H1 (cell line): ENCODE data around the gene TAC1. TPM values are rescaled to one million over a fixed set of nuclear protein-coding genes. Genes with fewer than 3 reads are reported as not detected.

Source experiments
- CTCF ChIA-PET: fragments of 300-600 bp; sonication (Branson Sonifier 250); formaldehyde crosslinking; loops from one replicate; lab custom pipeline; 2021; ENCODE audit not compliant: partially characterized antibody; lab: Charles Lee
- POLR2A ChIA-PET: fragments of 300-600 bp; sonication (Branson Sonifier 250); formaldehyde crosslinking; loops from one replicate; lab custom pipeline; 2021; ENCODE audit warnings: inconsistent platforms; ENCODE audit not compliant: partially characterized antibody; lab: Charles Lee
- DNase-seq, 2 experiments: peaks; one replicate each; pipeline versions ENCODE4 v3.0.0 to v3.0.0-alpha.2; 2010 to 2022; ENCODE audit warnings: low spot score in 2 of 2, low read depth in 1 of 2, mixed read lengths in 1 of 2
- FAIRE-seq: peaks from 2 replicates; lab custom pipeline; 2011; peaks lifted over from hg19 to GRCh38; lab: Jason Lieb, UNC
- H2AFZ ChIP-seq: 2 replicates; pipeline ENCODE4 v1.8.1; 2012; ENCODE audit warnings: low read length, inconsistent platforms
- H2AK5ac ChIP-seq: 2 replicates; pipeline ENCODE4 v1.6.1; 2013; ENCODE audit warnings: low read depth, low read length
- H2BK120ac ChIP-seq: replicated peaks from 2 replicates; pipeline ENCODE3; 2013; ENCODE audit warnings: low read depth, low read length, inconsistent platforms
- H2BK12ac ChIP-seq: 2 replicates; pipeline ENCODE4 v1.6.1; 2013; ENCODE audit warnings: low read depth, low read length
- H2BK15ac ChIP-seq: 2 replicates; pipeline ENCODE4 v1.6.1; 2013; ENCODE audit warnings: low read length
- H2BK20ac ChIP-seq: 2 replicates; pipeline ENCODE4 v1.6.1; 2013; ENCODE audit warnings: low read length
- H2BK5ac ChIP-seq: 2 replicates; pipeline ENCODE4 v1.6.1; 2013; ENCODE audit warnings: low read depth, low read length
- H3K14ac ChIP-seq: 2 replicates; pipeline ENCODE4 v1.6.1; 2013; ENCODE audit warnings: inconsistent platforms; ENCODE audit not compliant: insufficient read length
- H3K18ac ChIP-seq: 2 replicates; pipeline ENCODE4 v1.6.1; 2013; ENCODE audit warnings: low read length; ENCODE audit errors: extremely low read depth
- H3K23ac ChIP-seq: 2 replicates; pipeline ENCODE4 v1.6.1; 2013; ENCODE audit warnings: inconsistent platforms; ENCODE audit not compliant: insufficient read length
- H3K23me2 ChIP-seq: 2 replicates; pipeline ENCODE4 v1.6.1; 2013; ENCODE audit warnings: low read depth, low read length
- H3K27ac ChIP-seq: 2 replicates; pipeline ENCODE4 v1.6.1; 2011; ENCODE audit warnings: low read depth, low read length, inconsistent platforms
- H3K27me3 ChIP-seq, 4 experiments: replicated peaks in 1 of 4; 1 replicate in 1 of 4; 2 replicates in 3 of 4; pipeline versions ENCODE4 v1.6.1 to v1.8.1; 2011 to 2013; ENCODE audit warnings: low read length in 3 of 4, mild to moderate bottlenecking in 3 of 4, inconsistent platforms in 2 of 4, mixed read lengths in 2 of 4, moderate library complexity in 1 of 4; ENCODE audit not compliant: control insufficient read depth in 3 of 4, insufficient read depth in 3 of 4; ENCODE audit errors: extremely low read depth in 1 of 4
- H3K36me3 ChIP-seq, 4 experiments: 2 replicates each; pipeline versions ENCODE4 v1.6.1 to v1.8.1; 2011 to 2013; ENCODE audit warnings: mild to moderate bottlenecking in 4 of 4, low read length in 3 of 4, moderate library complexity in 2 of 4, control low read depth in 1 of 4, inconsistent platforms in 1 of 4; ENCODE audit not compliant: insufficient read depth in 4 of 4, control insufficient read depth in 2 of 4
- H3K4ac ChIP-seq: replicated peaks from 2 replicates; pipeline ENCODE3; 2013; ENCODE audit warnings: low read length, low read depth, mixed read lengths, inconsistent platforms; ENCODE audit not compliant: insufficient read length
- H3K4me1 ChIP-seq, 4 experiments: replicated peaks in 1 of 4; 1 replicate in 1 of 4; 2 replicates in 3 of 4; pipeline versions ENCODE4 v1.6.1 to v1.8.1; 2011 to 2013; ENCODE audit warnings: low read length in 3 of 4, inconsistent platforms in 2 of 4, mixed read lengths in 1 of 4; ENCODE audit not compliant: insufficient read depth in 4 of 4, control insufficient read depth in 3 of 4
- H3K4me2 ChIP-seq, 2 experiments: 2 replicates each; pipeline versions ENCODE4 v1.6.1 to v1.8.1; 2011 to 2013; ENCODE audit warnings: low read depth in 2 of 2, low read length in 2 of 2, control low read depth in 1 of 2, inconsistent platforms in 1 of 2, mild to moderate bottlenecking in 1 of 2; ENCODE audit not compliant: insufficient read depth in 1 of 2
- H3K4me3 ChIP-seq, 4 experiments: fragments of 200-600, 300-600 bp in 1 of 4; sonication (generic), shearing (Covaris generic), sonication (Bioruptor Twin) in 1 of 4; 2 replicates each; pipeline versions ENCODE4 v1.5.1 to v1.8.1; 2011 to 2016; ENCODE audit warnings: low read length in 4 of 4, low read depth in 3 of 4, control low read depth in 2 of 4, inconsistent platforms in 2 of 4, mild to moderate bottlenecking in 2 of 4, mixed read lengths in 1 of 4, moderate library complexity in 1 of 4; ENCODE audit not compliant: insufficient read depth in 2 of 4; ENCODE audit errors: extremely low read depth in 1 of 4
- H3K56ac ChIP-seq: replicated peaks from 2 replicates; pipeline ENCODE3; 2013; ENCODE audit warnings: low read depth, mild to moderate bottlenecking, mixed read lengths, low read length, inconsistent platforms; ENCODE audit not compliant: insufficient read length
- H3K79me1 ChIP-seq: 2 replicates; pipeline ENCODE4 v1.6.1; 2013; ENCODE audit warnings: low read depth, low read length, control low read depth
- H3K79me2 ChIP-seq, 2 experiments: 2 replicates each; pipeline versions ENCODE4 v1.6.1 to v1.8.1; 2012 to 2013; ENCODE audit warnings: low read length in 2 of 2, mild to moderate bottlenecking in 2 of 2, inconsistent platforms in 1 of 2; ENCODE audit not compliant: insufficient read depth in 2 of 2, control insufficient read depth in 1 of 2
- H3K9ac ChIP-seq, 4 experiments: replicated peaks in 1 of 4; 1 replicate in 1 of 4; 2 replicates in 3 of 4; pipeline versions ENCODE4 v1.6.1 to v1.8.1; 2011 to 2013; ENCODE audit warnings: low read depth in 3 of 4, low read length in 3 of 4, control low read depth in 2 of 4, mild to moderate bottlenecking in 2 of 4, moderate library complexity in 2 of 4, inconsistent platforms in 1 of 4; ENCODE audit errors: extremely low read depth in 1 of 4
- H3K9me3 ChIP-seq, 2 experiments: 2 replicates each; pipeline versions ENCODE4 v1.6.1 to v1.8.1; 2012 to 2013; ENCODE audit warnings: mild to moderate bottlenecking in 2 of 2, moderate library complexity in 2 of 2, control low read depth in 1 of 2, inconsistent platforms in 1 of 2, low read depth in 1 of 2, low read length in 1 of 2, mixed read lengths in 1 of 2; ENCODE audit not compliant: insufficient read depth in 2 of 2
- H4K20me1 ChIP-seq, 2 experiments: replicated peaks in 1 of 2; 2 replicates each; pipeline versions ENCODE3 to v1.8.1; 2011 to 2013; ENCODE audit warnings: inconsistent platforms in 2 of 2, low read length in 2 of 2, mild to moderate bottlenecking in 1 of 2; ENCODE audit not compliant: insufficient read depth in 2 of 2, control insufficient read depth in 1 of 2
- H4K5ac ChIP-seq: 2 replicates; pipeline ENCODE4 v1.6.1; 2013; ENCODE audit warnings: low read length, low read depth, mixed read lengths, inconsistent platforms; ENCODE audit not compliant: insufficient read length
- H4K8ac ChIP-seq: 2 replicates; pipeline ENCODE4 v1.8.0; 2013; ENCODE audit warnings: mild to moderate bottlenecking, moderate library complexity, low read length, inconsistent platforms; ENCODE audit not compliant: insufficient read depth; ENCODE audit errors: extremely low read depth
- H4K91ac ChIP-seq: replicated peaks from 2 replicates; pipeline ENCODE3; 2013; ENCODE audit warnings: low read length, mixed read lengths, inconsistent platforms; ENCODE audit not compliant: insufficient read length
- JUND ChIP-seq: IDR thresholded peaks from 2 replicates; pipeline ENCODE4 v1.6.1; 2011; ENCODE audit warnings: mild to moderate bottlenecking, improper control_type of control experiment, low read length
- NANOG ChIP-seq: IDR thresholded peaks from 2 replicates; pipeline ENCODE4 v1.6.1; 2011; ENCODE audit warnings: low read length, low read depth, mild to moderate bottlenecking, inconsistent platforms; ENCODE audit not compliant: insufficient read depth, poor library complexity, severe bottlenecking
- SRF ChIP-seq: IDR thresholded peaks from 2 replicates; pipeline ENCODE4 v1.6.1; 2011; ENCODE audit warnings: mild to moderate bottlenecking, low read depth, low read length, moderate library complexity
- WGBS, 2 experiments: shearing (Covaris generic) in 1 of 2; methylation state at CpG; one replicate each; pipeline versions ENCODE4 v1.1.6 to v1.1.7; 2013 to 2015; ENCODE audit warnings: low lambda C conversion rate in 2 of 2, mixed read lengths in 2 of 2, inconsistent platforms in 1 of 2, low coverage in 1 of 2, missing lambda C conversion rate in 1 of 2; ENCODE audit not compliant: insufficient replicate concordance in 2 of 2, insufficient coverage in 1 of 2, insufficient read length in 1 of 2; ENCODE audit errors: extremely low coverage in 1 of 2, missing lambda C conversion rate in 1 of 2; 5-methylcytosine and 5-hydroxymethylcytosine counted together
- polyA plus RNA-seq, 7 experiments: library from polyadenylated mRNA; depleted of rRNA in 3 of 7; stranded (reverse) in 5 of 7; unstranded in 2 of 7; fragments of >200 nt in 5 of 7; fragments of 200-250 nt in 2 of 7; gene quantifications; 1 replicate in 5 of 7; 2 replicates in 1 of 7; 4 replicates in 1 of 7; pipeline versions ENCODE4 v1.2.1 to v1.2.3, GENCODE V29; 2011 to 2013; ENCODE audit warnings: missing spikeins in 2 of 7, mixed read lengths in 2 of 7
- total RNA-seq: library from RNA; stranded (reverse); fragmentation: NEBNext Ultra II Directional; extraction: Animal tissue kit (Norgen Biotek cat#: 25700); gene quantifications from 2 replicates; pipeline ENCODE4 v1.2.1, GENCODE V29; 2021

The TAC1 gene
- total and polyA plus RNA-seq, 2 of the 8 experiments (the other 6 are each of a cell fraction or from before 2014, with no cell fraction given): 1.7 to 4.3 TPM

GRCh38 chr7:97694355-97694754 is 37.5 kb upstream of the TAC1 start:
- no peak overlapping the region for H2BK15ac ChIP-seq
- no peak overlapping the region for H4K91ac ChIP-seq
- ChIA-PET POLR2A (no interaction called here), CTCF (interaction anchor here (0.6 kb wide), 1 partner anchor 316 kb away, joined by 3 read pairs; no protein-coding TSS in a partner anchor)
- no peaks in the 10 kb centered on the region for H3K79me1 ChIP-seq
- no peak overlapping the region for H3K4me3 ChIP-seq
- H3K23me2 ChIP-seq: no peaks in the 10 kb centered on the region
- no peak overlapping the region for H2BK5ac ChIP-seq
- no peak overlapping the region for H3K14ac ChIP-seq
- no peaks in the 10 kb centered on the region for H3K9me3 ChIP-seq
- no peaks in the 10 kb centered on the region for H3K27me3 ChIP-seq
- H3K4ac ChIP-seq: no peak overlapping the region
- no peak overlapping the region for H3K18ac ChIP-seq
- no peak overlapping the region for H4K5ac ChIP-seq
- H3K4me1 ChIP-seq: no peaks in the 10 kb centered on the region
- TF ChIP-seq SRF: peak; percentile 62; the same call in 1 of the 2 replicates
- no peak for TF ChIP-seq JUND
- TF ChIP-seq NANOG: no peak
- H3K27ac ChIP-seq: no peak overlapping the region
- no peak overlapping the region for H2AFZ ChIP-seq
- no peak overlapping the region for H2BK20ac ChIP-seq
- no peak overlapping the region for H3K4me2 ChIP-seq
- no peaks in the 10 kb centered on the region for H3K36me3 ChIP-seq
- WGBS, 2 experiments: 85% methylated on average over 2 of the region's 2 CpGs; no CpG with 5 or more reads in 1 of the 2 experiments
- FAIRE-seq: no peak
- DNase-seq: no peak
- H3K9ac ChIP-seq: no peak overlapping the region
- H2BK12ac ChIP-seq: no peak overlapping the region
- H3K23ac ChIP-seq: no peak overlapping the region
- H2AK5ac ChIP-seq: no peak overlapping the region
- no peak overlapping the region for H4K8ac ChIP-seq
- H2BK120ac ChIP-seq: no peak overlapping the region
- H3K56ac ChIP-seq: no peak overlapping the region
- H4K20me1 ChIP-seq: no peaks in the 10 kb centered on the region
- H3K79me2 ChIP-seq: no peaks in the 10 kb centered on the region
